Measurements from ENCODE around the gene PTPN20. TPM values are rescaled to one million over a fixed set of nuclear protein-coding genes. Genes with fewer than 3 reads are reported as not detected.
A peak's percentile ranks its signal among the peaks of the same experiment; 100 is the strongest.

PTPN20 gene
- total RNA-seq, 2 experiments from 2014 or later = 2.2 to 2.5 TPM

- intact Hi-C loops (cut with DNase I, micrococcal nuclease) = loop anchor here (5.0 to 10.0 kb wide), 2 partner anchors 119 to 122 kb away; no protein-coding TSS in a partner anchor
- DNase-seq = no peak
- no peak overlapping the region for H3K4me3 Mint-ChIP-seq
- Histone ChIP-seq H3K36me3 (ENCODE audit: insufficient read depth, low read length) (no peaks in the 10 kb centered on the region), H3K27ac (ENCODE audit: low read depth in 1 of 2, low read length in 2 of 2) (no peak overlapping the region), H3K9me3 (ENCODE audit: control insufficient read depth in 1 of 2, insufficient read depth in 1 of 2, low read length in 2 of 2) (no peaks in the 10 kb centered on the region), H3K4me1 (ENCODE audit: insufficient read depth, low read length) (peaks cover 17% of the 10 kb centered on the region), H3K4me3 (ENCODE audit: low read length) (no peak overlapping the region), H3K27me3 (ENCODE audit: control insufficient read depth in 1 of 2, insufficient read depth in 2 of 2, low read length in 2 of 2) (no peaks in the 10 kb centered on the region)
- H3K9me3 Mint-ChIP-seq = no peaks in the 10 kb centered on the region
- H3K36me3 Mint-ChIP-seq (ENCODE audit: low read depth) = no peaks in the 10 kb centered on the region
- H3K27ac Mint-ChIP-seq = no peak overlapping the region
- POLR2A ChIA-PET = no interaction called here
- no peak for ATAC-seq (ENCODE audit: poor library complexity)
- TF ChIP-seq CTCF (IDR thresholded peaks at IDR 0.05) = no peak
- H3K4me1 Mint-ChIP-seq (ENCODE audit: low read depth) = peaks cover 23% of the 10 kb centered on the region
- H3K27me3 Mint-ChIP-seq = no peaks in the 10 kb centered on the region
- CTCF ChIA-PET = interaction anchor here (2.9 kb wide), 1 partner anchor 266 kb away, joined by 9 read pairs; no protein-coding TSS in a partner anchor
These were observed 134.2 kb downstream of the PTPN20 start for GRCh38 chr10:47045331-47045861.

GRCh38 chr10:47046321-47047126, 135.3 kb downstream of the PTPN20 start:
- Histone ChIP-seq H3K27me3 (ENCODE audit: control insufficient read depth in 1 of 2, insufficient read depth in 2 of 2, low read length in 2 of 2) (no peaks in the 10 kb centered on the region), H3K36me3 (ENCODE audit: insufficient read depth, low read length) (no peaks in the 10 kb centered on the region), H3K4me1 (ENCODE audit: insufficient read depth, low read length) (peaks cover 17% of the 10 kb centered on the region), H3K27ac (ENCODE audit: low read depth in 1 of 2, low read length in 2 of 2) (no peak overlapping the region), H3K4me3 (ENCODE audit: low read length) (no peak overlapping the region), H3K9me3 (ENCODE audit: control insufficient read depth in 1 of 2, insufficient read depth in 1 of 2, low read length in 2 of 2) (no peaks in the 10 kb centered on the region)
- no peak for TF ChIP-seq CTCF (IDR thresholded peaks at IDR 0.05)
- Mint-ChIP-seq H3K9me3 (no peaks in the 10 kb centered on the region), H3K4me1 (ENCODE audit: low read depth) (peaks cover 23% of the 10 kb centered on the region), H3K27ac (no peak overlapping the region), H3K4me3 (no peak overlapping the region), H3K36me3 (ENCODE audit: low read depth) (no peaks in the 10 kb centered on the region), H3K27me3 (no peaks in the 10 kb centered on the region)
- DNase-seq = peak in 1 of 14 experiments; percentile 27
- CTCF ChIA-PET = interaction anchor here (1.0 to 2.9 kb wide), 2 partner anchors 265 to 294 kb away, joined by 3 to 9 read pairs; no protein-coding TSS in a partner anchor
- no peak for ATAC-seq (ENCODE audit: poor library complexity)
- intact Hi-C loops (cut with DNase I, micrococcal nuclease) = loop anchor here (1.0 to 10.0 kb wide), 5 partner anchors 22 to 294 kb away; no protein-coding TSS in a partner anchor
- POLR2A ChIA-PET = interaction anchor here (2.2 kb wide), 1 partner anchor 120 kb away, joined by 13 read pairs; no protein-coding TSS in a partner anchor

GRCh38 chr10:47047127-47047504, 135.9 kb downstream of the PTPN20 start:
- no peaks in the 10 kb centered on the region for H3K36me3 ChIP-seq (ENCODE audit: insufficient read depth, low read length)
- Mint-ChIP-seq H3K27ac (no peak overlapping the region), H3K4me1 (ENCODE audit: low read depth) (peaks cover 23% of the 10 kb centered on the region), H3K27me3 (no peaks in the 10 kb centered on the region), H3K36me3 (ENCODE audit: low read depth) (no peaks in the 10 kb centered on the region), H3K9me3 (no peaks in the 10 kb centered on the region), H3K4me3 (no peak overlapping the region)
- intact Hi-C loops (cut with DNase I, micrococcal nuclease) = loop anchor here (1.0 to 10.0 kb wide), 5 partner anchors 22 to 293 kb away; no protein-coding TSS in a partner anchor
- TF ChIP-seq CTCF (IDR thresholded peaks at IDR 0.05) = no peak
- no peaks in the 10 kb centered on the region for H3K9me3 ChIP-seq (ENCODE audit: control insufficient read depth in 1 of 2, insufficient read depth in 1 of 2, low read length in 2 of 2)
- CTCF ChIA-PET = interaction anchor here (0.8 to 2.7 kb wide), 8 partner anchors 23 to 294 kb away, joined by 3 to 76 read pairs (median 4); partner anchors contain the start of gene GDF10
- no peak overlapping the region for H3K27ac ChIP-seq (ENCODE audit: low read depth in 1 of 2, low read length in 2 of 2)
- H3K4me3 ChIP-seq (ENCODE audit: low read length) = no peak overlapping the region
- POLR2A ChIA-PET = interaction anchor here (1.1 to 2.2 kb wide), 4 partner anchors 119 to 264 kb away, joined by 3 to 42 read pairs (median 8); no protein-coding TSS in a partner anchor
- DNase-seq (peak in 1 of 14 experiments; percentile 31), ATAC-seq (ENCODE audit: poor library complexity) (no peak)
- H3K4me1 ChIP-seq (ENCODE audit: insufficient read depth, low read length) = peaks cover 17% of the 10 kb centered on the region
- no peaks in the 10 kb centered on the region for H3K27me3 ChIP-seq (ENCODE audit: control insufficient read depth in 1 of 2, insufficient read depth in 2 of 2, low read length in 2 of 2)
